Chondrocyte (in vitro differentiated cells): ENCODE measurements around the gene SLC24A4. TPM values are rescaled to one million over a fixed set of nuclear protein-coding genes. Genes with fewer than 3 reads are reported as not detected.

Experiments
- DNase-seq: peaks from one replicate; pipeline ENCODE4 v3.0.0; 2021; ENCODE audit warnings: mixed read lengths, low spot score
- H3K27ac Mint-ChIP-seq: one replicate; pipeline ENCODE4 v1.8.0; 2021; ENCODE audit warnings: mild to moderate bottlenecking, moderate library complexity, mixed read lengths; ENCODE audit not compliant: unreplicated experiment
- H3K27me3 Mint-ChIP-seq: 2 replicates; pipeline ENCODE4 v1.8.0; 2021; ENCODE audit warnings: low read depth, mixed read lengths
- H3K36me3 Mint-ChIP-seq: 2 replicates; pipeline ENCODE4 v1.8.0; 2021; ENCODE audit warnings: low read depth, mixed read lengths
- H3K4me1 Mint-ChIP-seq: 2 replicates; pipeline ENCODE4 v1.8.0; 2021; ENCODE audit warnings: low read depth, mild to moderate bottlenecking, mixed read lengths
- H3K4me3 Mint-ChIP-seq: one replicate; pipeline ENCODE4 v1.8.0; 2021; ENCODE audit warnings: mild to moderate bottlenecking, moderate library complexity, mixed read lengths; ENCODE audit not compliant: unreplicated experiment
- H3K9me3 Mint-ChIP-seq: 2 replicates; pipeline ENCODE4 v1.8.0; 2021; ENCODE audit warnings: low read depth, mixed read lengths
- total RNA-seq: library from RNA; stranded (reverse); gene quantifications from 3 replicates; pipeline ENCODE4 v1.2.1, GENCODE V29; 2021
- TF ChIP-seq, protein P1 (sequence below): fragments of 200-600 bp; sonication (generic); IDR thresholded peaks from 2 replicates; pipeline ENCODE4 v1.5.0; 2021; ENCODE audit warnings: antibody characterized with exemption, mild to moderate bottlenecking, moderate library complexity

Gene SLC24A4
- total RNA-seq, 1 donor from 2014 or later = 0.37 TPM

DNA sequence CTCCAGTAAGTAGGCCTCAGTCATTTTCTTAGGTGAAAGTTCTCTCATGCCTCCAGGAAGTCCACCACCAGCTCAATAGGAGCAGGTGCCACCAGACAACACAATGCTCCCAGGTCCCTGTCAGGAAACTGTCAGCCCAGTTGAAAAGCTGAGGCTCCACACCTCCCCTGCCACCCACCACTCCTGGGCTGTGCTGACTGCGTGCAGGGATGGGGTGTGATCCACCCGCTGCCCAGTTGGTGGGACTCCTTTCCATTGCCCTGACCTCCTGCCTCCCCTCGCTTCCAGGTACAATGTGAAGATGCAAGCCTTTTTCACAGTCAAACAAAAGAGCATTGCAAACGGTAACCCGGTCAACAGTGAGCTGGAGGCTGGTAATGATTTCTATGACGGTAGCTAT is 125.8 kb downstream of the SLC24A4 start:
- H3K4me3 Mint-ChIP-seq = no peak overlapping the region
- TF ChIP-seq, protein P1, sequence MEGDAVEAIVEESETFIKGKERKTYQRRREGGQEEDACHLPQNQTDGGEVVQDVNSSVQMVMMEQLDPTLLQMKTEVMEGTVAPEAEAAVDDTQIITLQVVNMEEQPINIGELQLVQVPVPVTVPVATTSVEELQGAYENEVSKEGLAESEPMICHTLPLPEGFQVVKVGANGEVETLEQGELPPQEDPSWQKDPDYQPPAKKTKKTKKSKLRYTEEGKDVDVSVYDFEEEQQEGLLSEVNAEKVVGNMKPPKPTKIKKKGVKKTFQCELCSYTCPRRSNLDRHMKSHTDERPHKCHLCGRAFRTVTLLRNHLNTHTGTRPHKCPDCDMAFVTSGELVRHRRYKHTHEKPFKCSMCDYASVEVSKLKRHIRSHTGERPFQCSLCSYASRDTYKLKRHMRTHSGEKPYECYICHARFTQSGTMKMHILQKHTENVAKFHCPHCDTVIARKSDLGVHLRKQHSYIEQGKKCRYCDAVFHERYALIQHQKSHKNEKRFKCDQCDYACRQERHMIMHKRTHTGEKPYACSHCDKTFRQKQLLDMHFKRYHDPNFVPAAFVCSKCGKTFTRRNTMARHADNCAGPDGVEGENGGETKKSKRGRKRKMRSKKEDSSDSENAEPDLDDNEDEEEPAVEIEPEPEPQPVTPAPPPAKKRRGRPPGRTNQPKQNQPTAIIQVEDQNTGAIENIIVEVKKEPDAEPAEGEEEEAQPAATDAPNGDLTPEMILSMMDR = no peak
- H3K4me1 Mint-ChIP-seq = peaks cover 16% of the 10 kb centered on the region
- DNase-seq = no peak
- H3K36me3 Mint-ChIP-seq = no peaks in the 10 kb centered on the region
- H3K27me3 Mint-ChIP-seq = no peaks in the 10 kb centered on the region
- H3K27ac Mint-ChIP-seq = no peak overlapping the region
- H3K9me3 Mint-ChIP-seq = no peaks in the 10 kb centered on the region

DNA sequence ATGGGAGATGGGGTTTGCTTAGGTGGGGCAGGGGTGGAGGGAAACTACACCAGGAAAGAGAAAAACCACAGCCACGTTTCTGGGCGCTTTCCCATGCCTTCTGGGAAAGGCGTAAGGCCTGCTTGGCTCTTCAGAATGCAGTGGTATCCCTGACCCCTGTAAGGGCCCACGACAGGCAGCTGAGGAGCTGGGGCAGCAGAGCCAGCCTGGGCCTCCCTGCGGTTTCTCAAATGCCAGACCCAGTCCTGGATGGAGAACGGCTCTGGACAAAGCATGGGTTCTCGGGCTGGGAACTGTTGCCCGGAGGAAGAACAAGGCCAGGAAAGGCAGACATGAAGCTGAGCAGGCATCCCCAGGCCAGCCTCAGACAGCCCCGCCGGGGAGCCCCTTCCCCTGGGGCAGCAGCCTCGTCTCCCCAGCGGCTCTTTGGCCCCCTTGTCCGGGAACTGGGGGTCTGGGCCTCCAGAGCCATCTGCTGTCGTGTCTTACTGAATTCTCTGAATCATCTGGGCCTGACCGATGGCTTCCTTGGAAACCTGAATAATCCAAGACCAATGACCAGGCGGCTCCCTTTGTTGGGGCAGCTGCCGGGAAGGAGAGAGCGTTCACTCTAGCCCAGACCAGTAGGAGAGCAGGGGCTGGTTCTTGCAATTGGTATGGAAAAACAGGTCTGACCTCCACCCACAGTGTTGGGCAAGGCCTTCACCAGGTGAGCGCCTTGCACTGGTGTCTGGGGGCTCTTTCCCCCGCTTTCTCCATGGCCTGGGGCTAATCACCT is 126.6 kb downstream of the SLC24A4 start:
- H3K4me1 Mint-ChIP-seq = peaks cover 16% of the 10 kb centered on the region
- no peaks in the 10 kb centered on the region for H3K27me3 Mint-ChIP-seq
- H3K4me3 Mint-ChIP-seq = no peak overlapping the region
- no peaks in the 10 kb centered on the region for H3K36me3 Mint-ChIP-seq
- no peak for DNase-seq
- H3K27ac Mint-ChIP-seq = no peak overlapping the region
- TF ChIP-seq, protein P1 = no peak
- no peaks in the 10 kb centered on the region for H3K9me3 Mint-ChIP-seq

DNA sequence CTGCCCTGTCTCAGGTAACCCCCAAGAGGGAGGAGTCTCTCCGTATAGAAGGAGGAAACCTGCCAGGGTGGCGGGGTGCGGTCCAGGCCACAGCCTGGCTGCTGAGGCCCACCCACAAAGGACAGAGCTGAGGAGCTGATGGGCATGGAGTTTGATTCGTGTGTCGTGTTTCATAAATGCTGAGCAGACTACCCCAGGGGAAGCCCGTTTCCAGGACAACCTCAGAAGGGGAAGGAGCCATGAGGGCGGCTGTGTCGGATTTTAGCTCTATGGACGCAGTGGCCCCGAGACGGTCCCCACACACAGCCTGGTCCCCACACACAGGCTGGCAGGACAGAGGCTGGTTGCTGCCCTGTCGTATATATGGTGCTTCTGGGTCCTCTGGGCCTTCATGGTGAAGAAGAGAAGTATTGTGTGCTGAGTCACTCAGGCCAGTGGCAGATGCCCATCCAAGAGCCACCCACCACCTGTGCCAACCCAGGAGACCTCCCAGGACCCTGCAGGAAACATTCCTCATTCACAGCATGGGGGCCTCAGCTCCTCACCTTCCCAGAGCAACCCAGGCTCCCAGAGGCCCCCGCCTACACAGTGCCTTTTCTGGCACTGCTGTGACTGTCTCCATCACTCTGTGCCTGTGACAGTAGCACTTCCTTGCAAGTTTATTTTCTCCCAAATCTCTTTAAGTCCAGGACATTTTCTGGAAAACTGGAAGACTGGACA is 127.5 kb downstream of the SLC24A4 start:
- no peak for DNase-seq
- no peaks in the 10 kb centered on the region for H3K27me3 Mint-ChIP-seq

GRCh38 chr14:92451245-92451644 is 128.3 kb downstream of the SLC24A4 start:
- TF ChIP-seq, protein P1 = no peak
- no peaks in the 10 kb centered on the region for H3K36me3 Mint-ChIP-seq
- no peaks in the 10 kb centered on the region for H3K9me3 Mint-ChIP-seq
- H3K27me3 Mint-ChIP-seq = no peaks in the 10 kb centered on the region
- H3K27ac Mint-ChIP-seq = no peak overlapping the region
- DNase-seq = no peak
- peaks cover 16% of the 10 kb centered on the region for H3K4me1 Mint-ChIP-seq
- no peak overlapping the region for H3K4me3 Mint-ChIP-seq

More for the DNA sequence above, 127.5 kb downstream of the SLC24A4 start:
- TF ChIP-seq, protein P1 = no peak
- Mint-ChIP-seq H3K4me1 (peaks cover 16% of the 10 kb centered on the region), H3K9me3 (no peaks in the 10 kb centered on the region), H3K36me3 (no peaks in the 10 kb centered on the region), H3K4me3 (no peak overlapping the region), H3K27ac (no peak overlapping the region)

DNA sequence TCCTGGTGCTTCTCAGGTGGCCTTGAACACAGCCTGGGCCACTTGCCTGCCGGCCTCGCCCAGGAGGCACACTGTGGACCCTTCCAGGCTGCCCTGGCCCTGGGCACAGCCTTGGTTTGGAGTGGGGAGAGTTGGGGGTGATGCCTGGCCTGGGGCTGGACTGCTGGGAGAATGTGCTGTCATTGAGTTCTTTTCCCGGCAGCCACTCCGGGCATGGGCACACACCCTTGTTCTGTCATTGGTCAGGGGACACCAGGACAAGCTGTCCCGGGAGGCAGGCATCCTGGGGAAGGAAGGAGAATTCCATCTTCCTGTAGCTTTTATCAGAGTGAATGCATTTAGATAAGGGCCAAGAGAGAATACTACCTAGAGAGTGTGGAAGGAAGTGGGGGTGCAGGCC is 128.8 kb downstream of the SLC24A4 start:
- Mint-ChIP-seq H3K27me3 (no peaks in the 10 kb centered on the region), H3K36me3 (no peaks in the 10 kb centered on the region), H3K9me3 (no peaks in the 10 kb centered on the region), H3K27ac (no peak overlapping the region), H3K4me3 (no peak overlapping the region), H3K4me1 (peaks cover 16% of the 10 kb centered on the region)
- no peak for DNase-seq
- TF ChIP-seq, protein P1 = no peak
